HEK293 (cell line): ENCODE data around the gene STARD5.

Experiments
- CTCF ChIA-PET: fragments of 350-600 bp; formaldehyde crosslinking; extraction: SDS; loops from one replicate; lab custom pipeline; 2021; ENCODE audit warnings: antibody characterized with exemption; lab: Yijun Ruan, JAX
- POLR2A ChIA-PET: fragments of 300-600 bp; formaldehyde crosslinking; extraction: SDS; loops from one replicate; lab custom pipeline; 2020; ENCODE audit warnings: antibody characterized with exemption, inconsistent platforms; lab: Yijun Ruan, JAX
- H3K27ac ChIP-seq: fragments of 200-500 bp; sonication (Bioruptor generic); 2 replicates; pipeline ENCODE4 v1.5.1; 2014; ENCODE audit warnings: low read depth, low read length, control low read depth, inconsistent platforms; ENCODE audit errors: extremely low read depth
- H3K36me3 ChIP-seq, 2 experiments: fragments of 200-500 bp in 1 of 2; sonication (Bioruptor generic) in 1 of 2; 1 replicate in 1 of 2; 2 replicates in 1 of 2; pipeline ENCODE4 v1.5.1; 2014 to 2017; ENCODE audit warnings: inconsistent platforms in 2 of 2, low read length in 2 of 2; ENCODE audit not compliant: control insufficient read depth in 2 of 2, insufficient read depth in 1 of 2
- H3K4me1 ChIP-seq: fragments of 200-500 bp; sonication (Bioruptor generic); 2 replicates; pipeline ENCODE4 v1.5.1; 2014; ENCODE audit warnings: mild to moderate bottlenecking, low read length, inconsistent platforms; ENCODE audit not compliant: control insufficient read depth, insufficient read depth
- H3K4me3 ChIP-seq: 2 replicates; pipeline ENCODE4 v1.5.1; 2011; ENCODE audit warnings: low read depth, mild to moderate bottlenecking, control low read depth, low read length, moderate library complexity
- H3K9me3 ChIP-seq: fragments of 200-500 bp; sonication (Bioruptor generic); 2 replicates; pipeline ENCODE4 v1.5.1; 2014; ENCODE audit warnings: low read depth, low read length, inconsistent platforms; ENCODE audit not compliant: control insufficient read depth, insufficient read depth
- GLI4 ChIP-seq: fragments of 450-650 bp; formaldehyde crosslinking; IDR thresholded peaks from 2 replicates; pipeline ENCODE4 v1.5.1; 2016; ENCODE audit warnings: missing biosample characterization, missing genetic modification characterization
- MEIS1 ChIP-seq: sonication (generic); formaldehyde crosslinking; IDR thresholded peaks from 2 replicates; pipeline ENCODE4 v1.8.1; 2022; ENCODE audit warnings: missing genetic modification reagents, mild to moderate bottlenecking, borderline replicate concordance
- PATZ1 ChIP-seq: fragments of 450-650 bp; formaldehyde crosslinking; IDR thresholded peaks from 2 replicates; pipeline ENCODE4 v1.5.1; 2016; ENCODE audit warnings: missing biosample characterization, missing genetic modification characterization
- PRDM10 ChIP-seq: fragments of 450-650 bp; formaldehyde crosslinking; IDR thresholded peaks from 2 replicates; pipeline ENCODE4 v1.5.1; 2016; ENCODE audit warnings: missing biosample characterization, missing genetic modification characterization
- REPIN1 ChIP-seq: fragments of 450-650 bp; formaldehyde crosslinking; IDR thresholded peaks from 2 replicates; pipeline ENCODE4 v1.5.1; 2017; ENCODE audit warnings: missing biosample characterization, missing genetic modification characterization, low read depth
- SCRT1 ChIP-seq: fragments of 450-650 bp; formaldehyde crosslinking; IDR thresholded peaks from 2 replicates; pipeline ENCODE4 v1.5.1; 2016; ENCODE audit warnings: missing biosample characterization, missing genetic modification characterization, borderline replicate concordance
- ZBTB6 ChIP-seq: fragments of 450-650 bp; formaldehyde crosslinking; IDR thresholded peaks from 2 replicates; pipeline ENCODE4 v1.5.1; 2017; ENCODE audit warnings: missing biosample characterization, missing genetic modification characterization
- ZNF202 ChIP-seq: fragments of 450-650 bp; formaldehyde crosslinking; IDR thresholded peaks from 2 replicates; pipeline ENCODE4 v1.5.1; 2016; ENCODE audit warnings: missing biosample characterization, missing genetic modification characterization, borderline replicate concordance
- ZNF221 ChIP-seq: fragments of 450-650 bp; formaldehyde crosslinking; IDR thresholded peaks from 2 replicates; pipeline ENCODE4 v1.5.1; 2017; ENCODE audit warnings: missing biosample characterization, missing genetic modification characterization, borderline replicate concordance
- ZNF239 ChIP-seq: fragments of 450-650 bp; formaldehyde crosslinking; IDR thresholded peaks from 2 replicates; pipeline ENCODE4 v1.5.1; 2016; ENCODE audit warnings: missing biosample characterization, missing genetic modification characterization
- ZNF324 ChIP-seq: fragments of 450-650 bp; formaldehyde crosslinking; IDR thresholded peaks from 2 replicates; pipeline ENCODE4 v1.5.1; 2016; ENCODE audit warnings: missing biosample characterization, missing genetic modification characterization
- ZNF341 ChIP-seq: fragments of 450-650 bp; formaldehyde crosslinking; IDR thresholded peaks from 2 replicates; pipeline ENCODE4; 2016; ENCODE audit warnings: low read depth, missing biosample characterization, missing genetic modification characterization
- ZNF362 ChIP-seq: fragments of 450-650 bp; formaldehyde crosslinking; IDR thresholded peaks from 2 replicates; pipeline ENCODE4 v1.5.1; 2016; ENCODE audit warnings: missing biosample characterization, missing genetic modification characterization
- ZNF529 ChIP-seq: fragments of 450-650 bp; formaldehyde crosslinking; IDR thresholded peaks from 2 replicates; pipeline ENCODE4 v1.5.1; 2017; ENCODE audit warnings: missing genetic modification characterization, missing biosample characterization; ENCODE audit not compliant: insufficient replicate concordance
- ZNF580 ChIP-seq: fragments of 450-650 bp; formaldehyde crosslinking; IDR thresholded peaks from 2 replicates; pipeline ENCODE4 v1.5.1; 2016; ENCODE audit warnings: missing biosample characterization, missing genetic modification characterization
- ZNF654 ChIP-seq: fragments of 450-650 bp; formaldehyde crosslinking; IDR thresholded peaks from 2 replicates; pipeline ENCODE4 v1.5.1; 2016; ENCODE audit warnings: low read depth, missing biosample characterization, missing genetic modification characterization
- ZNF76 ChIP-seq: fragments of 450-650 bp; formaldehyde crosslinking; IDR thresholded peaks from 2 replicates; pipeline ENCODE4; 2016; ENCODE audit warnings: low read depth, missing biosample characterization, missing genetic modification characterization, borderline replicate concordance
- ZNF785 ChIP-seq: fragments of 450-650 bp; formaldehyde crosslinking; IDR thresholded peaks from 2 replicates; pipeline ENCODE4 v1.5.1; 2016; ENCODE audit warnings: missing biosample characterization, missing genetic modification characterization
- ZSCAN18 ChIP-seq: fragments of 450-650 bp; formaldehyde crosslinking; IDR thresholded peaks from 2 replicates; pipeline ENCODE4 v1.5.1; 2016; ENCODE audit warnings: missing biosample characterization, missing genetic modification characterization
- ZXDB ChIP-seq: fragments of 450-650 bp; formaldehyde crosslinking; IDR thresholded peaks from 2 replicates; pipeline ENCODE4 v1.5.1; 2016; ENCODE audit warnings: missing biosample characterization, missing genetic modification characterization

Gene STARD5

GRCh38 chr15:81336568-81336967, 12.6 kb upstream of the STARD5 start:
- no peak overlapping the region for H3K27ac ChIP-seq
- no peaks in the 10 kb centered on the region for H3K9me3 ChIP-seq
- no peak overlapping the region for H3K4me3 ChIP-seq
- TF ChIP-seq ZBTB6 (tag by site-specific recombination) (no peak), ZNF654 (peak; percentile 36; the same call in 1 of the 2 replicates), PATZ1 (tag by site-specific recombination) (no peak), ZSCAN18 (tag by site-specific recombination) (no peak)
- CTCF ChIA-PET: interaction anchor here (0.6 to 3.1 kb wide), 11 partner anchors 10 to 1758 kb away, joined by 3 to 17 read pairs (median 3); partner anchors contain the start of gene STARD5
- POLR2A ChIA-PET: interaction anchor here (1.2 kb wide), 1 partner anchor 13 kb away, joined by 3 read pairs; the partner anchor contains the start of gene STARD5
- H3K36me3 ChIP-seq: no peaks in the 10 kb centered on the region
- peaks cover 5% of the 10 kb centered on the region; the same call in 1 of the 2 replicates for H3K4me1 ChIP-seq

GRCh38 chr15:81335631-81336030, 11.7 kb upstream of the STARD5 start:
- TF ChIP-seq GLI4 (tag by site-specific recombination): no peak
- TF ChIP-seq ZNF202 (tag by site-specific recombination): no peak
- TF ChIP-seq ZNF324: no peak
- TF ChIP-seq SCRT1 (tag by site-specific recombination): no peak
- no peak for TF ChIP-seq MEIS1 (CRISPR knock-in tag)
- no peak for TF ChIP-seq ZNF76
- no peak for TF ChIP-seq ZNF785 (tag by site-specific recombination)
- no peak for TF ChIP-seq ZNF341
- no peak for TF ChIP-seq ZNF239 (tag by site-specific recombination)
- TF ChIP-seq ZNF654: no peak
- no peak for TF ChIP-seq ZNF221 (tag by site-specific recombination)
- no peak for TF ChIP-seq ZNF580
- TF ChIP-seq ZNF362 (tag by site-specific recombination): no peak
- no peak for TF ChIP-seq ZXDB (tag by site-specific recombination)
- no peak for TF ChIP-seq PRDM10
- no peak for TF ChIP-seq REPIN1 (tag by site-specific recombination)
- TF ChIP-seq ZNF529 (tag by site-specific recombination): no peak
- H3K36me3 ChIP-seq: no peaks in the 10 kb centered on the region
- no peak overlapping the region for H3K4me3 ChIP-seq
- no peak overlapping the region for H3K27ac ChIP-seq
- ChIA-PET CTCF (interaction anchor here (0.8 to 2.3 kb wide), 7 partner anchors 9 to 359 kb away, joined by 3 to 10 read pairs (median 6); partner anchors contain the start of gene STARD5), POLR2A (interaction anchor here (1.3 kb wide), 1 partner anchor 11 kb away, joined by 4 read pairs; the partner anchor contains the start of gene STARD5)
- H3K9me3 ChIP-seq: no peaks in the 10 kb centered on the region
- H3K4me1 ChIP-seq: peaks cover 5% of the 10 kb centered on the region; the same call in 1 of the 2 replicates
